ENCODE measurements around the gene TLE1.

DNA sequence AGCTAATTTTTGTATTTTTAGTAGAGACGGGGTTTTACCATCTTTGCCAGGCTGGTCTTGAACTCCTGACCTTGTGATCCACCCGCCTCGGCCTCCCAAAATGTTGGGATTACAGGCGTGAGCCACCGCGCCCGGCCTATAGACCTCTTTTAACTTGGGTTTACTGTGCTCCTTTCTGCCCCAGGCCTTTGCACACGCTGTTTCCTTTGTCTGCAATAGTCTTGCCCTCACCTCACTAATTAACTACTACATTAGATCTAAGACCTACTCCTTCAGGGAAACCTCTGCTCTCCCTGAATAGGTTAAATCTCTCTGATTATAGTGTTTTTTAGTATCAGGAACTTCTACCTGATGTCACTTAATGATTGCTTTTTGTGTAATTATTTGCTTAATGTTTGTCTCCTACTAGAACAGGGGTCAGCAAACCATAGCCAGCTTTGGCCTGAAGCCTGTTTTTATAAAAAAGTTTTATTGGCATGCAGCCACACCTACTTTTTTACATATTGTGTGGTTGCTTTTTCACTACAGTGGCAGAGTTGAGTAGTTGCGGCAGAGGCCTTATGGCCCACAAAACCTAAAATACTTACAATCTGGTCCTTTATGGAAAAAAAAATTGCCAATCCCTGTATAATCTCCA lies 31.2 kb upstream of the TLE1 start:
- TF ChIP-seq, protein P1, sequence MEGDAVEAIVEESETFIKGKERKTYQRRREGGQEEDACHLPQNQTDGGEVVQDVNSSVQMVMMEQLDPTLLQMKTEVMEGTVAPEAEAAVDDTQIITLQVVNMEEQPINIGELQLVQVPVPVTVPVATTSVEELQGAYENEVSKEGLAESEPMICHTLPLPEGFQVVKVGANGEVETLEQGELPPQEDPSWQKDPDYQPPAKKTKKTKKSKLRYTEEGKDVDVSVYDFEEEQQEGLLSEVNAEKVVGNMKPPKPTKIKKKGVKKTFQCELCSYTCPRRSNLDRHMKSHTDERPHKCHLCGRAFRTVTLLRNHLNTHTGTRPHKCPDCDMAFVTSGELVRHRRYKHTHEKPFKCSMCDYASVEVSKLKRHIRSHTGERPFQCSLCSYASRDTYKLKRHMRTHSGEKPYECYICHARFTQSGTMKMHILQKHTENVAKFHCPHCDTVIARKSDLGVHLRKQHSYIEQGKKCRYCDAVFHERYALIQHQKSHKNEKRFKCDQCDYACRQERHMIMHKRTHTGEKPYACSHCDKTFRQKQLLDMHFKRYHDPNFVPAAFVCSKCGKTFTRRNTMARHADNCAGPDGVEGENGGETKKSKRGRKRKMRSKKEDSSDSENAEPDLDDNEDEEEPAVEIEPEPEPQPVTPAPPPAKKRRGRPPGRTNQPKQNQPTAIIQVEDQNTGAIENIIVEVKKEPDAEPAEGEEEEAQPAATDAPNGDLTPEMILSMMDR (conservative IDR thresholded peaks at IDR 0.05): no peak
- no peak for TF ChIP-seq ZFX (IDR thresholded peaks at IDR 0.05)
